BLaER1 (cell line): ENCODE results near the gene GABRA6.

Experiments used
- H3K27ac ChIP-seq: shearing (Covaris generic); formaldehyde crosslinking; 2 replicates; pipeline ENCODE4 v1.8.1; 2022
- H3K27me3 ChIP-seq: shearing (Covaris generic); formaldehyde crosslinking; 2 replicates; pipeline ENCODE4 v1.8.1; 2022
- H3K36me3 ChIP-seq: shearing (Covaris generic); formaldehyde crosslinking; 2 replicates; pipeline ENCODE4 v1.8.1; 2022
- H3K4me1 ChIP-seq: shearing (Covaris generic); formaldehyde crosslinking; 2 replicates; pipeline ENCODE4 v1.8.1; 2022
- H3K4me2 ChIP-seq: shearing (Covaris generic); formaldehyde crosslinking; 2 replicates; pipeline ENCODE4 v1.8.1; 2022
- H3K4me3 ChIP-seq: shearing (Covaris generic); formaldehyde crosslinking; 2 replicates; pipeline ENCODE4 v1.8.1; 2022
- H3K9ac ChIP-seq: shearing (Covaris generic); formaldehyde crosslinking; 2 replicates; pipeline ENCODE4 v1.8.1; 2022
- H3K9me3 ChIP-seq: shearing (Covaris generic); formaldehyde crosslinking; 2 replicates; pipeline ENCODE4 v1.8.1; 2022
- H4K20me1 ChIP-seq: shearing (Covaris generic); formaldehyde crosslinking; 2 replicates; pipeline ENCODE4 v1.8.1; 2022
- Cebpa-rat ChIP-seq: shearing (Covaris generic); IDR thresholded peaks from 2 replicates; pipeline ENCODE4 v1.8.1; 2022

GABRA6 gene

GRCh38 chr5:161691911-161692310 is 6.4 kb downstream of the GABRA6 start:
- Histone ChIP-seq H3K9ac (no peak overlapping the region), H3K4me2 (no peak overlapping the region), H3K9me3 (no peaks in the 10 kb centered on the region), H3K4me3 (no peak overlapping the region), H3K27me3 (no peaks in the 10 kb centered on the region), H3K4me1 (no peaks in the 10 kb centered on the region), H3K27ac (no peak overlapping the region), H4K20me1 (no peaks in the 10 kb centered on the region), H3K36me3 (no peaks in the 10 kb centered on the region)
- TF ChIP-seq Cebpa-rat, result no peak

GRCh38 chr5:161697001-161697400 is 11.5 kb downstream of the GABRA6 start:
- Histone ChIP-seq H3K4me3 (no peak overlapping the region), H3K4me1 (no peaks in the 10 kb centered on the region), H3K4me2 (no peak overlapping the region), H3K36me3 (no peaks in the 10 kb centered on the region), H3K9me3 (no peaks in the 10 kb centered on the region), H3K9ac (no peak overlapping the region), H3K27ac (no peak overlapping the region), H3K27me3 (no peaks in the 10 kb centered on the region), H4K20me1 (no peaks in the 10 kb centered on the region)
- TF ChIP-seq Cebpa-rat, result no peak

GRCh38 chr5:161700065-161700464 is 14.5 kb downstream of the GABRA6 start:
- Histone ChIP-seq H3K9me3 (no peaks in the 10 kb centered on the region), H3K27me3 (no peaks in the 10 kb centered on the region), H3K4me3 (no peak overlapping the region), H3K9ac (no peak overlapping the region), H4K20me1 (no peaks in the 10 kb centered on the region), H3K27ac (no peak overlapping the region), H3K4me2 (no peak overlapping the region), H3K36me3 (no peaks in the 10 kb centered on the region), H3K4me1 (no peaks in the 10 kb centered on the region)
- no peak for TF ChIP-seq Cebpa-rat

DNA sequence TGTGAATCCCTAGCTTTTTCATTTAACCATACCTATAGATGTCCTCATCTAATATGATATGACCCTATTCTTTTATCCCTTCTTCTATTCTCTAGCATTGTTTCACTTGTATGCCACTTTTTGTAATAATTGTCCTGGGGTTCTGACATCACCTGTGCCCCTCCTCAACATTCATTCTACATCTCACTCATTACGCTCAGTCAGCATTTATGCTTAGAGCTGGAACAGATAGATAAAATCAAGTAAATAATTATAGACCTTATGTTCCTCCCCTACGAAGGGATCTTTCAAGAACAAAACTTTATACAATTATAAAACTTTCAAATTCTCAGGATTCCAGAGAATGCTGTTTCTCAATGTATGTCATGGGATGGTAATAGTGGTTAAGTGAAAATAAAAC is 18.0 kb downstream of the GABRA6 start:
- no peak overlapping the region for H3K4me2 ChIP-seq
- TF ChIP-seq Cebpa-rat, result no peak
- H3K9me3 ChIP-seq, result no peaks in the 10 kb centered on the region
- H3K36me3 ChIP-seq, result no peaks in the 10 kb centered on the region
- H3K4me3 ChIP-seq, result no peak overlapping the region
- H3K27ac ChIP-seq, result no peak overlapping the region
- H3K9ac ChIP-seq, result no peak overlapping the region
- H3K4me1 ChIP-seq, result no peaks in the 10 kb centered on the region
- H3K27me3 ChIP-seq, result no peaks in the 10 kb centered on the region
- no peaks in the 10 kb centered on the region for H4K20me1 ChIP-seq

GRCh38 chr5:161707382-161707781 is 21.9 kb downstream of the GABRA6 start:
- H3K9ac ChIP-seq, result no peak overlapping the region
- no peaks in the 10 kb centered on the region for H3K4me1 ChIP-seq
- no peaks in the 10 kb centered on the region for H3K27me3 ChIP-seq
- H3K9me3 ChIP-seq, result no peaks in the 10 kb centered on the region
- TF ChIP-seq Cebpa-rat, result no peak
- H3K4me2 ChIP-seq, result no peak overlapping the region
- H3K4me3 ChIP-seq, result no peak overlapping the region
- no peak overlapping the region for H3K27ac ChIP-seq
- H4K20me1 ChIP-seq, result no peaks in the 10 kb centered on the region
- H3K36me3 ChIP-seq, result no peaks in the 10 kb centered on the region

- H4K20me1 ChIP-seq, result no peaks in the 10 kb centered on the region
- no peak overlapping the region for H3K27ac ChIP-seq
- TF ChIP-seq Cebpa-rat, result no peak
- no peak overlapping the region for H3K4me2 ChIP-seq
- no peaks in the 10 kb centered on the region for H3K36me3 ChIP-seq
- no peaks in the 10 kb centered on the region for H3K27me3 ChIP-seq
- H3K4me3 ChIP-seq, result no peak overlapping the region
- no peaks in the 10 kb centered on the region for H3K4me1 ChIP-seq
- no peak overlapping the region for H3K9ac ChIP-seq
- H3K9me3 ChIP-seq, result no peaks in the 10 kb centered on the region
These were observed 23.7 kb downstream of the GABRA6 start for GRCh38 chr5:161709239-161709638.

DNA sequence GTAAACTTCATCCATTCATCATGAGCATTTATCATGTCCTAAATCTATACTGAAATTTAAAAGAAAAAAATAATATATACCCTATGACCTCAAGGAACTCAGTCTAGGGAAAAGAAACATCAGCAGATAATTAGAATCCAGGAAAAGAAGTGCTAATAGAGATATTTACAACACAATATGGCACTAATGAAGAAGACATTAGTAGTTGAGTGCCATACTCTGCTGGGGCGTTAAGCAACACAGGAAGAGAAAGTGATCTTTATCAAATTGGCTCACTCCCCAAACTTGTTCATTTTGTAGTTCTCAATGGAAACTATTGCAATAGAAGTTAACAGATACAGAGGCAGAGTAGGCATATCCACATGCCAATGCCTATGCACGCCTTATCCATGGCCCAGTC is 27.5 kb downstream of the GABRA6 start:
- Histone ChIP-seq H3K4me2 (no peak overlapping the region), H3K9ac (no peak overlapping the region), H3K4me1 (no peaks in the 10 kb centered on the region), H3K27ac (no peak overlapping the region), H4K20me1 (no peaks in the 10 kb centered on the region), H3K36me3 (no peaks in the 10 kb centered on the region), H3K9me3 (no peaks in the 10 kb centered on the region), H3K4me3 (no peak overlapping the region), H3K27me3 (no peaks in the 10 kb centered on the region)
- no peak for TF ChIP-seq Cebpa-rat

DNA sequence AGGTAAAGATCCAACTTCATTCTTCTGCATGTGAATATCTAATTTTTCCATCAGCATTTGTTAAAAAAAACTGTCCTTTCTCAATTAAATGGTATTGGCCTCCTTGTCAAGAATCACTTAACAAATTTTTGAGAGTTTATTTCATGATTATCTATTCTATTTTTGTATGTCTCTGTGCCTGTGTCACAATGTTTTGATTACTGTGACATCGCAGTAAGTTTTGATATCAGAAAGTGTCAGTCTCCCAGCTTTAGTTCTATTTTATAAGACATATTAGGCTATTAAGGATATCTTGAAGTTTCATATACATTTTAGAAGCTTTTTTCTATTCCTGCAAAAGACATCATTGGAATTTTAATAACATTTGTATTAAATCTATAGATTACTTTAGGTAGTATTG is 33.6 kb downstream of the GABRA6 start:
- H3K4me1 ChIP-seq, result no peaks in the 10 kb centered on the region
- no peaks in the 10 kb centered on the region for H3K36me3 ChIP-seq
- H3K4me3 ChIP-seq, result no peak overlapping the region
- TF ChIP-seq Cebpa-rat, result no peak
- no peak overlapping the region for H3K9ac ChIP-seq
- no peaks in the 10 kb centered on the region for H3K27me3 ChIP-seq
- no peak overlapping the region for H3K4me2 ChIP-seq
- no peaks in the 10 kb centered on the region for H3K9me3 ChIP-seq
- no peaks in the 10 kb centered on the region for H4K20me1 ChIP-seq
- H3K27ac ChIP-seq, result no peak overlapping the region

DNA sequence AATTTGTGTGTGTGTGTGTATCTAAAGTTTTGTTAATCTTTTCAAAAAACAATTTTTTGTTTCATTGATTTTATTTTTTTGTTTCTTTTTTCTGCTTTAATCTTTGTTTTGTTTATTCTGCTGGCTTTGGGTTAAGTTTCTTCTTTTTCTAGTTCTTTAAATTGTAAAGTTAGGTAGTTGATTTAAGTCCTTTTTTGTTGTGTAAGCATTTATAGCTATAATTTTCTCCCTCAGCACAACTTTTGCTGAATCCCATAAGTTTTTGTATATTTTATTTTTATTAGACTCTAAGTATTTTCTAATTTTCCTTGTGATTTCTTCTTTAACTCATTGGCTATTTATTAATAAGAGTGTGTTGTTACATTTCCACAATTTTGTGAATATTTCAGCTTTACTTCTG is 34.9 kb downstream of the GABRA6 start:
- TF ChIP-seq Cebpa-rat, result no peak
- Histone ChIP-seq H3K4me2 (no peak overlapping the region), H3K27me3 (no peaks in the 10 kb centered on the region), H3K36me3 (no peaks in the 10 kb centered on the region), H3K4me3 (no peak overlapping the region), H3K27ac (no peak overlapping the region), H3K9me3 (no peaks in the 10 kb centered on the region), H3K9ac (no peak overlapping the region), H4K20me1 (no peaks in the 10 kb centered on the region), H3K4me1 (no peaks in the 10 kb centered on the region)

DNA sequence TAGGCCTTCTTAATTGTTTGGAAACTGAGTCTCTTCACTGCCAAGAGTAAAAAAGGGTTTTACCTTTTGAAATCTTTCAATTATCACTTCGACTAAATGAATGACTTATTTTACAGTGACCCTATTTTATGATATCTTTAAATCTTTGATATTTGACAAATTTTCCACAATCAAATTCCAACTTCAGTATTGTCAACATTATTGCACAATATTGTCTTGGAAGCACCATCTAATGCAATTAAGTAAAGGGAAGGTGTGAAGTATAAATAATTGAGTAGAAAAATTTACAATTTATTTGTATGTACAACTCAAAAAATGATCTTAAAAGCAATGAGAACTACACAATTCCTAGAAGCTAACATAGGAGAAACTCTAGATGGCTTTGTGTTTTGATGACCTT is 49.2 kb downstream of the GABRA6 start:
- no peak for TF ChIP-seq Cebpa-rat
- Histone ChIP-seq H3K4me1 (no peaks in the 10 kb centered on the region), H3K4me3 (no peak overlapping the region)

DNA sequence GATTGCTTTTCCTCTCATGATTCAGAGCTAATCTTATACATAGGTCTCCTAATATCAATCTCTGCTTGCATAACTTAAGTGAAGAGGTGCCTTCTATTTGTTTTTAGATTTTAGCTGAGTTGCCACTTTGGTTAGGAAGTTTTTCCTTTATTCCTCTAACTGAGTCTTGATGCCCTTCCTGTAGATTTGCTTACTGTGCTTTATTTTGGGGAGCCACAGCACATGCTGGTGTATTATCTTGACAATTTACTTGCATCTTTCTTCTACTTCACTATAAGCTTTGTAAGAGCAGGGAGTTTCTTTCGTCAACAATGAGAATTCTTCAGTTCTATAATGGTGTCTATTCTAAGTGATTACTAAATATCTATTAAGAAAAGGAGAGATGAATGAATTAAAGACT is 54.9 kb downstream of the GABRA6 start:
- peaks cover 5% of the 10 kb centered on the region; the same call in 1 of the 2 replicates for H3K4me1 ChIP-seq
- no peaks in the 10 kb centered on the region for H3K9me3 ChIP-seq
- no peak overlapping the region for H3K4me3 ChIP-seq
- no peak overlapping the region for H3K9ac ChIP-seq
- H3K36me3 ChIP-seq, result no peaks in the 10 kb centered on the region
- no peak overlapping the region for H3K27ac ChIP-seq
- no peak overlapping the region for H3K4me2 ChIP-seq
- TF ChIP-seq Cebpa-rat, result no peak
- H3K27me3 ChIP-seq, result no peaks in the 10 kb centered on the region
- H4K20me1 ChIP-seq, result no peaks in the 10 kb centered on the region

More for the DNA sequence above, 49.2 kb downstream of the GABRA6 start:
- H3K27ac ChIP-seq, result no peak overlapping the region
- H3K27me3 ChIP-seq, result no peaks in the 10 kb centered on the region
- no peaks in the 10 kb centered on the region for H4K20me1 ChIP-seq
- H3K9me3 ChIP-seq, result no peaks in the 10 kb centered on the region
- H3K4me2 ChIP-seq, result no peak overlapping the region
- no peak overlapping the region for H3K9ac ChIP-seq
- H3K36me3 ChIP-seq, result no peaks in the 10 kb centered on the region
